Thyroid gland (tissue), 4 donors: ENCODE measurements around the gene DAND5. TPM values are rescaled to one million over a fixed set of nuclear protein-coding genes. Genes with fewer than 3 reads are reported as not detected.
"Not testable (repeated sequence)": the region's sequence is repeated elsewhere in the genome, so short reads cannot be mapped to it uniquely, and the experiment has no call there.

Source experiments
- DNase-seq, 2 donors: peaks; one replicate each; pipeline ENCODE4 v3.0.0-alpha.2; 2019
- H3K27ac ChIP-seq, 3 donors: fragments of 200-600 bp; sonication (generic); 1 replicate in 2 of 3; 2 replicates in 1 of 3; pipeline ENCODE4 v1.5.1; 2016 to 2019; ENCODE audit warnings: mild to moderate bottlenecking in 1 of 3, moderate library complexity in 1 of 3
- H3K27me3 ChIP-seq: fragments of 200-600 bp; sonication (generic); one replicate; pipeline ENCODE4 v1.5.1; 2019
- H3K36me3 ChIP-seq, 2 donors: fragments of 200-600 bp; sonication (generic); one replicate each; pipeline ENCODE4 v1.5.1; 2016 to 2019
- H3K4me1 ChIP-seq, 2 donors: fragments of 200-600 bp; sonication (generic); one replicate each; pipeline ENCODE4 v1.5.1; 2017 to 2019
- H3K4me3 ChIP-seq, 3 donors: fragments of 200-600 bp; sonication (generic); replicated peaks in 1 of 3; 1 replicate in 2 of 3; 2 replicates in 1 of 3; pipeline ENCODE4 v1.5.1; 2016; ENCODE audit warnings: mild to moderate bottlenecking in 1 of 3
- H3K9me3 ChIP-seq: fragments of 200-600 bp; sonication (generic); one replicate; pipeline ENCODE4 v1.5.1; 2017
- POLR2A ChIP-seq, 2 donors: fragments of 450-650 bp; IDR thresholded peaks; one replicate each; pipeline ENCODE4 v1.6.1; 2017; ENCODE audit warnings: antibody characterized with exemption in 2 of 2, mild to moderate bottlenecking in 2 of 2, moderate library complexity in 1 of 2
- WGBS, 2 donors: methylation state at CpG; one replicate each; pipeline ENCODE4 v1.1.5; 2017; 5-methylcytosine and 5-hydroxymethylcytosine counted together
- intact Hi-C: fragments of 100-400 bp; cut with DNase I; formaldehyde crosslinking; loops from one replicate; pipeline ENCODE4 v1.15.1; 2023
- total RNA-seq, 4 donors: library from RNA; depleted of rRNA; stranded (reverse); fragments of >200 nt; gene quantifications; one replicate each; pipeline ENCODE4 v1.2.3, GENCODE V29; 2016
- TF ChIP-seq, protein P1 (sequence below), 6 experiments: fragments of 200-600 bp in 3 of 6; fragments of 450-650 bp in 3 of 6; sonication (generic) in 3 of 6; IDR thresholded peaks; one replicate each; pipeline ENCODE4 v1.5.1; 2016 to 2019; ENCODE audit warnings: antibody characterized with exemption in 6 of 6, mild to moderate bottlenecking in 2 of 6, inconsistent platforms in 1 of 6, moderate library complexity in 1 of 6

The DAND5 gene
- total RNA-seq, 4 donors from 2014 or later = 0.40 to 0.45 TPM; not detected in 2

DNA sequence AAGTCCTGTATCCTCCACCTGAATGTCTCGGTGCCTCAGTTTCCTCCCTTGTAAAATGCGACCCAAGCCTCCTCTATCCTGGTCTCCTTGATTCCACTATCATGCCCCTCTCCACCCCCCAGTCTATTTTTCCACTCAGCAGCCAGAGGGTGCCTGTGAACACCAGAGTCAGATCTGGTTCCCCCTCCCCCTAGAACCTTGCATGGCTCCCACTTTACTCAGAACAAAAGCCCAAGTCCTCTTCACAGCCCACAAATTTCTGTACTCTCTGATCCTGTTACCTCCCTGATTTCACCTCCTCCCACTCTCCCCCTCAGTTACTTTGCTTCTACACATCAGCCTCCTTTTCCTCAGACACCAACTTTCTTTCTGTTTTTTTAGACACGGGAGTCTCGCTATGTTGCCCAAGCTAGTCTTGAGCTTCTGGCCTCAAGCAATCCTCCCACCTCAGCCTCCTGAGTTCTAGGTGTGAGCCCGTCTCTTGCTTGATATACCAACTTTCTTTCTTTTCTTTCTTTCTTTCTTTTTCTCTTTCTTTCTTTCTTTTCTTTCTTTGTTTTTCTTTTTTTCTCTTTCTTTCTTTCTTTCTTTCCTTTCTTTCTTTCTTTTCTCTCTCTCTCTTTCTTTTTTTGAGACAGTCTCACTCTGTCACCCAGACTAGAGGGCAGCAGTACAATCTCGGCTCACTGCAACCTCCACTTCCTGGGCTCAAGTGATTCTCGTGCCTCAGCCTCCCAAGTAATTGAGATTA is 869 bp downstream of the DAND5 start:
- Histone ChIP-seq H3K4me3 (no peak overlapping the region), H3K4me1 (peaks cover 7 to 8% of the 10 kb centered on the region in 2 donors), H3K27me3 (no peaks in the 10 kb centered on the region), H3K9me3 (no peaks in the 10 kb centered on the region), H3K27ac (peak overlapping the region in 1 of 3 donors; percentile 18), H3K36me3 (no peaks in the 10 kb centered on the region)
- intact Hi-C loops = loop anchor here (10.0 kb wide), 2 partner anchors 265 to 295 kb away; no protein-coding TSS in a partner anchor
- no peak for TF ChIP-seq POLR2A (IDR thresholded peaks at IDR 0.05)
- TF ChIP-seq, protein P1, sequence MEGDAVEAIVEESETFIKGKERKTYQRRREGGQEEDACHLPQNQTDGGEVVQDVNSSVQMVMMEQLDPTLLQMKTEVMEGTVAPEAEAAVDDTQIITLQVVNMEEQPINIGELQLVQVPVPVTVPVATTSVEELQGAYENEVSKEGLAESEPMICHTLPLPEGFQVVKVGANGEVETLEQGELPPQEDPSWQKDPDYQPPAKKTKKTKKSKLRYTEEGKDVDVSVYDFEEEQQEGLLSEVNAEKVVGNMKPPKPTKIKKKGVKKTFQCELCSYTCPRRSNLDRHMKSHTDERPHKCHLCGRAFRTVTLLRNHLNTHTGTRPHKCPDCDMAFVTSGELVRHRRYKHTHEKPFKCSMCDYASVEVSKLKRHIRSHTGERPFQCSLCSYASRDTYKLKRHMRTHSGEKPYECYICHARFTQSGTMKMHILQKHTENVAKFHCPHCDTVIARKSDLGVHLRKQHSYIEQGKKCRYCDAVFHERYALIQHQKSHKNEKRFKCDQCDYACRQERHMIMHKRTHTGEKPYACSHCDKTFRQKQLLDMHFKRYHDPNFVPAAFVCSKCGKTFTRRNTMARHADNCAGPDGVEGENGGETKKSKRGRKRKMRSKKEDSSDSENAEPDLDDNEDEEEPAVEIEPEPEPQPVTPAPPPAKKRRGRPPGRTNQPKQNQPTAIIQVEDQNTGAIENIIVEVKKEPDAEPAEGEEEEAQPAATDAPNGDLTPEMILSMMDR (IDR thresholded peaks at IDR 0.05) = no peak
- 92% methylated on average over 7 of the region's 7 CpGs for WGBS, 2 donors
- DNase-seq = no peak

DNA sequence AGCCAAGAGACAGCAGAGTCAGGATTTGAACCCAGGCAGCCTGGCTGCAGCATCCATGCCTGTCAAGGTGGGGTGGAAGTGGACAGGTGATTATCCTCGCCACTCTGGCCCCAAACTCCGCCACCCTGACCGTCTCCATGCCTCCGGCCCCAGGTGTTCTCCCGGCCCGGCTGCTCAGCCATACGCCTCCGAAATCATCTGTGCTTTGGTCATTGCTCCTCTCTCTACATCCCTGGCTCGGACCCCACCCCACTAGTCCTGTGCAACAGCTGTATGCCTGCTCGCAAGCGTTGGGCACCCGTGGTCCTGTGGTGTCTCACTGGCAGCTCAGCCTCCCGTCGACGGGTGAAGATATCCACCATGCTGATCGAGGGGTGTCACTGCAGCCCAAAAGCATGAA is 3.9 kb downstream of the DAND5 start:
- intact Hi-C loops = loop anchor here (10.0 kb wide), 2 partner anchors 262 to 292 kb away; no protein-coding TSS in a partner anchor

DNA sequence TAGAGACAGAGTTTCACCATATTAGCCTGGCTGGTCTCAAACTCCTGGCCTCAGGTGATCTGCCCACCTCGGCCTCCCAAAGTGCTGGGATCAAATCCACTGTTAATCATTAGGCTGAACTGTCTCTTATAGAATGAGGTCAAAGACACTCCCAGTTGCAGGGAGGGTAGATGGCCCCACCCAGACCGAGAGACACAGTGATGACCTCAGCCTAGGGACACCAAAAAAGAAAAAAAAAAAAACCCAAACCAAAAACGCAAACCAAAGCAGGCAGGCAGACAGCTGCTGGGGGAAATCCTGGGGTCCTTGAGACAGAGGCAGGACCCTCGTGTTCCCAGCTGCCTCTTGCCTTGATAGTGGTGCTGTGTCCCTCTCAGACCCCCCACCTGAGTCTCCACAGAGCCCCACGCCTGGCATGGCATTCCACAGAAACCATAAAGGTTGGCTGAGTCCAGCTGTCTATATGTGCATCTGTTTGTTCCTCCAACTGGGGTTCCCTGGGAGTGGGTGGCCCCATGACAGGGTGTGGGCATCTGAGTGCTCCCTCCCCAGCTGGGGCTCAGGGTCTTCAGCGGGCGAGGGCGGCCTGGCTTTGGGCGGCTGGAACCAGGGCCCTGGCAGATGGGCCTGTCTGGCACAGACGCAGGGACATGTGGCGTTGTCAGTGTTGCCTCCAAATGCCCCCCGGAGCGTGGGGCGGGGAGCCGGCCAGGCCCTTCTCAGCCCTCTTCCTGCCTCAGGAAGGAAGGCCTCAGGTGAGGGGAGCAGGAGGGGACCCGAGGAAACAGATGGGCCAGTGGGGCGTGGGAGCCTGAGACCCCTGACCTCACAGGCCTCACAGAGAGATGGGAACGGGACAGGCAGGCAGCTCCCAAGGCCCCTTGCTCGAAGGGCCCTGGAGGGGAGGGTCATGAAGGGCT is 5.2 kb downstream of the DAND5 start:
- 66 to 75% methylated on average over 12 to 19 of the region's 19 CpGs for WGBS, 2 donors
- peak overlapping the region in 1 of 3 donors; percentile 43 for H3K27ac ChIP-seq
- peak in 1 of 2 donors; percentile 36 for DNase-seq
- H3K4me3 ChIP-seq = no peak overlapping the region
- H3K36me3 ChIP-seq = no peaks in the 10 kb centered on the region
- intact Hi-C loops = loop anchor here (10.0 kb wide), 2 partner anchors 260 to 290 kb away; no protein-coding TSS in a partner anchor
- no peaks in the 10 kb centered on the region for H3K27me3 ChIP-seq
- H3K9me3 ChIP-seq = no peaks in the 10 kb centered on the region
- H3K4me1 ChIP-seq = peaks cover 3 to 4% of the 10 kb centered on the region in 2 donors
- TF ChIP-seq POLR2A (IDR thresholded peaks at IDR 0.05) = no peak
- TF ChIP-seq, protein P1 (IDR thresholded peaks at IDR 0.05) = no peak

More for the DNA sequence above, 3.9 kb downstream of the DAND5 start:
- 90 to 93% methylated on average over 16 of the region's 16 CpGs for whole genome bisulfite sequencing, 2 donors
- no peak for DNase-seq
- Histone ChIP-seq H3K27me3 (no peaks in the 10 kb centered on the region), H3K4me1 (peaks cover 6 to 7% of the 10 kb centered on the region in 2 donors), H3K9me3 (no peaks in the 10 kb centered on the region), H3K4me3 (no peak overlapping the region), H3K36me3 (no peaks in the 10 kb centered on the region), H3K27ac (no peak overlapping the region)
- TF ChIP-seq POLR2A (IDR thresholded peaks at IDR 0.05) = no peak
- TF ChIP-seq, protein P1 (IDR thresholded peaks at IDR 0.05) = no peak

DNA sequence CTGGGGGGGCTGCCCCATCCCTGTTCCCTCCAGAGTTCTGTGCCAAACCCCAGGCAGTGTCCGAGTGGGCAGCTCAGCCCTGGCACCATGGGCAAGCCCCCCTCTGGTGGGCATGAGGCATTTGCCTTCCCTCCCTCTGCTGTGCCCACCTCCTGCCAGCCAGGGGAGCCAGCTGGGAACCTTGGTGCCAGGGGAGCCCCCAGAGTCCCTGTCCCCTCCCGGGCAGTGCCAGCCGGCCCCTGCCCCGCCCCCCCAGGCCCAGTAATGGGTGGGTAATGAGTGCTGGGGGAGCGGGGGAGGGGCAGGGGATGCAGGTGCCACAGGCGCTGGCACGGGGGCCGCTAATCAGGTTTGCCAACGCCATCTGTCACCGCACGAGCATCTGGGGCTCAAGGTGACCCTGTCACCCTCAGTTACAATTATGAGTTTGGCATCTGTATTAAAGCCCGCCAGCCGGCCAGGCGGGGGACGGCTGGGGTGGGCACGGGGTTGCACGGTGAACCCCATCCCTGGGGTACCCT is 5.9 kb downstream of the DAND5 start:
- Histone ChIP-seq H3K27me3 (no peaks in the 10 kb centered on the region), H3K4me1 (no peaks in the 10 kb centered on the region), H3K4me3 (no peak overlapping the region), H3K9me3 (no peaks in the 10 kb centered on the region), H3K27ac (peak overlapping the region in 1 of 3 donors; percentile 43), H3K36me3 (no peaks in the 10 kb centered on the region)
- intact Hi-C loops = loop anchor here (10.0 kb wide), 2 partner anchors 260 to 290 kb away; no protein-coding TSS in a partner anchor
- DNase-seq = no peak
- WGBS, 2 donors = 79 to 82% methylated on average over 7 to 12 of the region's 17 CpGs
- TF ChIP-seq POLR2A (IDR thresholded peaks at IDR 0.05) = no peak
- TF ChIP-seq, protein P1 (IDR thresholded peaks at IDR 0.05) = no peak

DNA sequence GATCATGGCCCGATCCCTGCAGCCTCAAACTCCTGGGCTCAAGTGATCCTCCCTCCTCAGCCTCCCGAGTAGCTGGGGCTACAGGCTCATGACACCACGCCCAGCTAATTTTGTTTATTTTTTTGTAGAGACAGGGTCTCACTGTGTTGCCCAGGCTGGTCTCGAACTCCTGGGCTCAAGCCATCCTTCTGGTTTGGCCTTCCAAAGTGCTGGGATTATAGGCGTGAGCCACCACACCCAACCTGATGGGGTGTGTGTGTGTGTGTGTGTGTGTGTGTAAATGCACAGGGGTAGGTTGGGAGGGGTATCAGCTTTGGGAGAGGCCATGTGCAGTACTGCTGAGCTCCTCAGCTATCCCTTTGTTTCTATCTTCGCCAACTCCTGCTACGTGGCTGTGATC is 6.7 kb downstream of the DAND5 start:
- H3K4me3 ChIP-seq, H3K9me3 ChIP-seq, DNase-seq, H3K27me3 ChIP-seq, H3K4me1 ChIP-seq, H3K36me3 ChIP-seq: not testable (repeated sequence)
- peak overlapping the region in 1 of 3 donors; percentile 43 for H3K27ac ChIP-seq
- WGBS, 2 donors = 81 to 83% methylated on average over 7 of the region's 7 CpGs
- intact Hi-C loops = loop anchor here (10.0 kb wide), 2 partner anchors 259 to 289 kb away; no protein-coding TSS in a partner anchor
